GM19463 (cell line): Measurements from ENCODE around the gene KRTAP17-1.
"Not testable (repeated sequence)": the region's sequence is repeated elsewhere in the genome, so short reads cannot be mapped to it uniquely, and the experiment has no call there.

Experiments used
- ATAC-seq: cut with Tn5 transposase; IDR thresholded peaks from one replicate; pipeline ENCODE4 v1.9.1; 2021; ENCODE audit warnings: mild to moderate bottlenecking, moderate library complexity; ENCODE audit not compliant: unreplicated experiment

Gene KRTAP17-1

DNA sequence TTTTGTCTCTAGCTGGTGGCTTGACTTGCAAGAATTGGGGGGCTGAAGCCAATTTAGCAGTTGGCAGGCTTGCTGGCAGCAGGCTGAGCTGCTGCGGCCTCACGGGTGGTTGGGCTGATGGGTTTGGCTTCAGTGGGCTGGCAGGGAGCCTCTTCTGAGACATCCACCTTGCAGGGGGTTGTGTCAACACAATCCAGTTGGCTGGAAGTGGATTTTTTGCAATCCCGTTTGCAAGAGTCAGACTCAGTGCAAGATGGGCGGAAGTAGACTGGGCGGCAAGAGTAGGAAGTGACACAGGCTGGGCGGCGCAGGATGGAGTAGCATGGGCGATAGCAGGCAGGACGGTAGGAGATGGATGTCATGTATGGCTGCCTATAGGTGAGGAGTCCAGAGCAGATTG is 7.9 kb downstream of the KRTAP17-1 start:
- no peak for ATAC-seq

- ATAC-seq = no peak
Measured at GRCh38 chr17:41304091-41304490, 11.4 kb downstream of the KRTAP17-1 start.

- no peak for ATAC-seq
Measured at GRCh38 chr17:41302981-41303380, 12.5 kb downstream of the KRTAP17-1 start.

- no peak for ATAC-seq
Measured at GRCh38 chr17:41301916-41302901, 13.3 kb downstream of the KRTAP17-1 start, which contains the start of gene KRTAP29-1. Gene KRTAP29-1, minus strand, starts transcription at chr17:41302851. Its CDS starts 0 bp downstream, at chr17:41302851.

DNA sequence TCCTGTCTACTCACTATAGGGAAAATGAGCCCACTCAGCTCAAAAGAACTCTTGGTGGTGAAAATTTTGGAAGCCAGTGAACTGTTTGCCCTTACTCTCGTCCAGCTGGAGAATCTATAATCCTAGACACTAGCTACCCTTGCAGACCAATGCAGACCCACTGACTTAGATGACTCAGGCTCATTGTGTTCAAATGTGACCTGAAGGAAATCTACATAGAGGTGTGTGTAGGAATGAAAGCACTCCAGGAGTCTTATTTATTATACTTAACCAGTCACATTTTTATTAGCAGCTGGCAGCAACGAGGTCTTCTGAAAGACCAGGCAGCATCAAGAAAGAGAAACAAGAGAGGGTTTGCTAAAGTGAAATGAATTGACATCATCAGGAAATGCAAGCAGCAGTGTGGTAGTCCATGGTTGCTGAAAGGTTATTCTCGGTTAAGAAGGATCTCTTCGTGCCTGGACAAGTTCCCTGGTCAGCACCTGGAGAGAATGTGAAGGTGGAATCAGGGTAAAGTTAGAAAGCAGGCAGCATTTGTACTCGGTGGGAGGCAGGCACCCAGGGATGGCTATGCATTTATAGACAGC is 14.2 kb downstream of the KRTAP17-1 start:
- no peak for ATAC-seq

DNA sequence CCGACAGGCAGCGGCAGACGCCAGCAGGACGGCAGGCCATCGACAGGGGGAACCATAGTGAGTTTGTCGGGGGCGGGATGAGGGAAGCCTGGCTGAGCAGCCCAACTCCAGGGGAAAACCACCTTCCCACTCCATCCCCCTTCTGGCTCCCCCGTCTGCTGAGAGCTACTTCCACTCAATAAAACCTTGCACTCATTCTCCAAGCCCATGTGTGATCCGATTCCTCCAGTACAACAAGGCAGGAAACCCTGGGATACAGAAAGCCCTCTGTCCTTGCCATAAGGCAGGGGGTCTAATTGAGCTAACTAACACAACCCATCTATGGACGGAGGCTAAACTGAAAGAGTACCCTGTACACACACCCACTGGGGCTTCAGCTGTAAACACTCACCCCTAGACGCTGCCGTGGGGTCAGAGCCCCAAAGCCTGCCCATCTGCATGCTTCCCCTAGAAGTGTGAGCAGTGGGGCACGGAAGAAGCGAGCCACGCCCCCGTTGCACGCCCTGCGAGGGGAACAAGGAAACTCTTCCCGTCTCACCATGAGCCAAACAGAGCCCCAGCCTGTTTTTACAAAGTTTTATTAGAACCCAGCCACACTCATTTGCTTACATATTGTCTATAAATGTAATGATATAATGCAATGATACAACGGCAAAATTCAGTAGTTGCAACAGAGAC is 16.9 kb downstream of the KRTAP17-1 start:
- no peak for ATAC-seq

DNA sequence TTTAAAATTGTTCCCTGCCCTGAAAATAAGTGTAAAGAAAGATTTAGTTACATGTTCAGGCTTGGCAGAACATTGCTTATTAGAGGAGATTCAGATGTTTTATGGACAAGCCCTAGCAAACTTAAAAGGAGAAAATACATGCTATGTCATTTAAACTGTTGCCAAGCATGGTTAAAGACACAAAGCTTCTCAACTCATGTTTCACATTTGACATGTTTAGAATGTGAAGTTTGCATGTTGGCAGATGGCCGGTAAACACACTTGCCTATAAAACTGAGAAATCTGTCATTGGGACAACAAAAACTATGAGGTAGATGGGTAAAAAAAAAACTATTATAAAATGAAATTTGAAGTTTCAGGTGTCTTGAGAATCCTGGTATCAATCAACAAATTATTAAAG is 18.7 kb downstream of the KRTAP17-1 start:
- no peak for ATAC-seq

- no peak for ATAC-seq
Measured at GRCh38 chr17:41294016-41294415, 21.5 kb downstream of the KRTAP17-1 start.

- no peak for ATAC-seq
Measured at GRCh38 chr17:41287050-41287449, 28.5 kb downstream of the KRTAP17-1 start.

DNA sequence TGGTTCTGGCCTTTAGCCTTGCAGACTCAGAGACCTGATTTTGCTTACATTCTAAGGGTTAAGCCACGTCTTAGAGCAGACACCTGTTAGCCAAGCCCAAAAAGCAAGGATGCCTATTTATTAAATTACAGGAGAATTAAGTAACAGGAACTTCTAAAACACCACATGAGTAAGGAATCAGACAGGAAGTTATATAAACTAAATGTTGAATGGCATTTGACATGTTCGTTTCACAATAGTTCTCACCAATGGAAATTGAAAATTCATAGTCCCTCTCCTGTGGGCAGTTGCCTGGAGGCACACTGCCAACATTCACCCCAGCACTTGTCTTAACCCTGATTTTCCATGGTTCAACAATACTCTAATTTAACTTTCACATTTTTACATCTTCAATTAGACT is 31.0 kb downstream of the KRTAP17-1 start:
- ATAC-seq = no peak

DNA sequence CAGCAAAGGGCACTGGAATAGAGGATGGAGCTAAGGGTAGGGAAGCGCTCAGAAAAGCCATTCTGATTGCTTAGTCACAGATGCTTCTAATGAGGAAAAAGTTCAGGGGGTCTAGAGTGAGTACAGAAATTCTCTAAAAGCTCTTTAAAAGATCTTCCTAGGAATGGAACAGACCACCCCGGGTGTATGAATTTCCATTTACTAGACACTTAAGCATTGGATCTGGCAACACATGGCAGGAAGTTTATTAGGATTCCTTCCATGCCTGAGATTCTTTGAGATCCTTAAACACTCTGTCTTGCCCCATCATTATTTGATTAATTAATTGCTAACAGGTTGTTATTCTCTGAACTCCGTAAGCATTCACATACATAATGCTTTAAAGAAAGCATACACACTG is 31.5 kb downstream of the KRTAP17-1 start:
- ATAC-seq = no peak

- ATAC-seq = no peak
Measured at GRCh38 chr17:41278176-41278955, 37.1 kb downstream of the KRTAP17-1 start.

DNA sequence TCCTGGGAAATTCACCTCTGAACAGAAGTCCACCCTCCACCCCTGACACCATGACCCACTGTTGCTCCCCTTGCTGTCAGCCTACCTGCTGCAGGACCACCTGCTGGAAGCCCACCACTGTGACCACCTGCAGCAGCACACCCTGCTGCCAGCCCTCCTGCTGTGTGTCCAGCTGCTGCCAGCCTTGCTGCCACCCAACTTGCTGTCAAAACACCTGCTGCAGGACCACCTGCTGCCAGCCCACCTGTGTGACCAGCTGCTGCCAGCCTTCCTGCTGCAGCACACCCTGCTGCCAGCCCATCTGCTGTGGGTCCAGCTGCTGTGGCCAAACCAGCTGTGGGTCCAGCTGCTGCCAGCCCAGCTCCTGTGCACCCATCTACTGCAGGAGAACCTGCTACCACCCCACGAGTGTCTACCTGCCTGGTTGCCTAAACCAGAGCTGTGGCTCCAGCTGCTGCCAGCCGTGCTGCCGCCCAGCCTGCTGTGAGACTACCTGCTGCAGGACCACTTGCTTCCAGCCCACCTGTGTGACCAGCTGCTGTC is 39.8 kb downstream of the KRTAP17-1 start, which contains the start of gene KRTAP9-7:
Gene KRTAP9-7, plus strand, starts transcription at position 51 of the 543 bp plus-strand sequence. Its CDS starts 0 bp downstream, at position 51.
- ATAC-seq = not testable (repeated sequence)

- ATAC-seq = no peak
Measured at GRCh38 chr17:41271858-41272257, 43.7 kb downstream of the KRTAP17-1 start.

DNA sequence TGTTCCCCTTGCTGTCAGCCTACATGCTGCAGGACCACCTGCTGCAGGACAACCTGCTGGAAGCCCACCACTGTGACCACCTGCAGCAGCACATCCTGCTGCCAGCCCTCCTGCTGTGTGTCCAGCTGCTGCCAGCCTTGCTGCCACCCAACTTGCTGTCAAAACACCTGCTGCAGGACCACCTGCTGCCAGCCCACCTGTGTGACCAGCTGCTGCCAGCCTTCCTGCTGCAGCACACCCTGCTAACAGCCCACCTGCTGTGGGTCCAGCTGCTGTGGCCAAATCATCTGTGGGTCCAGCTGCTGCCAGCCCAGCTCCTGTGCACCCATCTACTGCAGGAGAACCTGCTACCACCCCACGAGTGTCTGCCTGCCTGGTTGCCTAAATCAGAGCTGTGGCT is 44.2 kb downstream of the KRTAP17-1 start:
- not testable (repeated sequence) for ATAC-seq

- ATAC-seq = no peak
Measured at GRCh38 chr17:41267711-41268110, 47.8 kb downstream of the KRTAP17-1 start.

- no peak for ATAC-seq
Measured at GRCh38 chr17:41265078-41265477, 50.4 kb downstream of the KRTAP17-1 start, which contains the start of gene KRTAP9-6. Gene KRTAP9-6, plus strand, starts transcription at chr17:41265378. Its CDS starts 0 bp downstream, at chr17:41265378.
